Right lobe of liver (tissue), 6 donors: ENCODE measurements around the gene PFAS. TPM values are rescaled to one million over a fixed set of nuclear protein-coding genes. Genes with fewer than 3 reads are reported as not detected.

Source experiments
- ATAC-seq, 4 donors: fragments of 200-7000 bp; cut with Tn5 transposase; one replicate each; pipeline ENCODE4 v1.9.1; 2020; ENCODE audit warnings: mild to moderate bottlenecking in 4 of 4, moderate library complexity in 4 of 4
- DNase-seq, 3 donors: peaks; one replicate each; pipeline ENCODE4 v3.0.0-alpha.2; 2020
- H3K27ac ChIP-seq, 3 donors: fragments of 200-600 bp; one replicate each; pipeline ENCODE4 v1.8.0; 2022
- H3K27me3 ChIP-seq, 2 donors: fragments of 200-600 bp; one replicate each; pipeline ENCODE4 v1.8.0; 2022
- H3K36me3 ChIP-seq, 4 donors: fragments of 200-600 bp; sonication (generic) in 1 of 4; one replicate each; pipeline versions ENCODE4 v1.5.1 to v1.8.0; 2017 to 2022; ENCODE audit warnings: control low read depth in 1 of 4
- H3K4me1 ChIP-seq, 4 donors: fragments of 200-600 bp; sonication (generic) in 1 of 4; one replicate each; pipeline versions ENCODE4 v1.5.1 to v1.8.0; 2017 to 2022; ENCODE audit warnings: control low read depth in 1 of 4
- H3K4me3 ChIP-seq, 3 donors: fragments of 200-600 bp; one replicate each; pipeline ENCODE4 v1.8.0; 2022
- H3K9me3 ChIP-seq, 4 donors: fragments of 200-600 bp; sonication (generic) in 1 of 4; one replicate each; pipeline versions ENCODE4 v1.5.1 to v1.8.0; 2017 to 2022; ENCODE audit warnings: control low read depth in 1 of 4
- POLR2A ChIP-seq: fragments of 450-650 bp; IDR thresholded peaks from one replicate; pipeline ENCODE4 v1.6.1; 2017; ENCODE audit warnings: antibody characterized with exemption, mild to moderate bottlenecking
- WGBS: methylation state at CpG from one replicate; pipeline ENCODE4 v1.1.6; 2018; ENCODE audit warnings: low coverage, low lambda C conversion rate; ENCODE audit not compliant: insufficient coverage; ENCODE audit errors: missing lambda C conversion rate; 5-methylcytosine and 5-hydroxymethylcytosine counted together
- intact Hi-C, 2 donors: fragments of 100-400 bp; cut with DNase I; formaldehyde crosslinking; loops; one replicate each; pipeline versions ENCODE4 v1.11.2 to v1.14.1; 2022
- total RNA-seq, 6 experiments: library from RNA; depleted of rRNA in 2 of 6; stranded (reverse); fragments of >200 nt in 2 of 6; fragmentation: NEBNext Ultra II Directional in 3 of 6; extraction: Animal tissue kit (Norgen Biotek cat#: 25700) in 3 of 6; gene quantifications; one replicate each; pipeline versions ENCODE4 v1.1.0 to v1.2.4, GENCODE V29; 2016 to 2023
- TF ChIP-seq, protein P1 (sequence below), 4 donors: fragments of 200-600 bp in 3 of 4; fragments of 450-650 bp in 1 of 4; IDR thresholded peaks; one replicate each; pipeline versions ENCODE4 v1.5.1 to v1.8.0; 2016 to 2022; ENCODE audit warnings: antibody characterized with exemption in 4 of 4, mild to moderate bottlenecking in 2 of 4
- donor health status: DM: no; HTN: yes; CAD: no.
- donor health status: DM: no; HTN: no; CAD: no.
- donor health status: DM: no; HTN: no; CAD: no.
- donor health status: DM: no; HTN: yes; CAD: no.
- donor health status: DM: no; HTN: yes; CAD: no.

The PFAS gene
- total RNA-seq, 6 experiments from 2014 or later = 10.0 to 21.0 (median 15.6) TPM

DNA sequence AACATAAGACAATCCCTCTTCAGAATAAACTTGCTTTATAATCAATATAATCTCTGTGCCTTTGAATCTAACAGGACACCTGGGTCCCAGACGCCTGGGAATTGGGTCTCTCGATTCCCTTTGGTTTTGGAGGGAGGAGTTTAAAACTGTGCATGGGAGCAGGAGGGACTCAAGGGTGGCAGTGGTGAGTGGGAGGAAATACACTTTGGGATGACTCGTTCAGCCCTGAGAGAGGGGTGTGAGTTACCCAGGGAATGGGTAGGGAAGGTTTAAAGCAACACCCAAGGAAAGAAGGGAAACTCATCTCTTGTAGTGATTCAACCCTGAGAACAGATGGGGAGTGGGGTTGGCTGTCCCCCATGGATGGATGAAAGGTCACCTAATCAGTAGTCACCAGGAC, 41.0 kb downstream of the PFAS start:
- no peaks in the 10 kb centered on the region for H3K9me3 ChIP-seq
- no peak overlapping the region for H3K4me3 ChIP-seq
- WGBS = 100% methylated on average over 3 of the region's 3 CpGs
- H3K36me3 ChIP-seq = no peaks in the 10 kb centered on the region
- DNase-seq (no peak), ATAC-seq (no peak)
- no peaks in the 10 kb centered on the region for H3K27me3 ChIP-seq
- no peak overlapping the region for H3K27ac ChIP-seq
- intact Hi-C loops = no loop called here
- peaks cover 0 to 48% (median 8%) of the 10 kb centered on the region in 4 donors for H3K4me1 ChIP-seq
- TF ChIP-seq, protein P1, sequence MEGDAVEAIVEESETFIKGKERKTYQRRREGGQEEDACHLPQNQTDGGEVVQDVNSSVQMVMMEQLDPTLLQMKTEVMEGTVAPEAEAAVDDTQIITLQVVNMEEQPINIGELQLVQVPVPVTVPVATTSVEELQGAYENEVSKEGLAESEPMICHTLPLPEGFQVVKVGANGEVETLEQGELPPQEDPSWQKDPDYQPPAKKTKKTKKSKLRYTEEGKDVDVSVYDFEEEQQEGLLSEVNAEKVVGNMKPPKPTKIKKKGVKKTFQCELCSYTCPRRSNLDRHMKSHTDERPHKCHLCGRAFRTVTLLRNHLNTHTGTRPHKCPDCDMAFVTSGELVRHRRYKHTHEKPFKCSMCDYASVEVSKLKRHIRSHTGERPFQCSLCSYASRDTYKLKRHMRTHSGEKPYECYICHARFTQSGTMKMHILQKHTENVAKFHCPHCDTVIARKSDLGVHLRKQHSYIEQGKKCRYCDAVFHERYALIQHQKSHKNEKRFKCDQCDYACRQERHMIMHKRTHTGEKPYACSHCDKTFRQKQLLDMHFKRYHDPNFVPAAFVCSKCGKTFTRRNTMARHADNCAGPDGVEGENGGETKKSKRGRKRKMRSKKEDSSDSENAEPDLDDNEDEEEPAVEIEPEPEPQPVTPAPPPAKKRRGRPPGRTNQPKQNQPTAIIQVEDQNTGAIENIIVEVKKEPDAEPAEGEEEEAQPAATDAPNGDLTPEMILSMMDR (IDR thresholded peaks at IDR 0.05) = no peak
- no peak for TF ChIP-seq POLR2A

DNA sequence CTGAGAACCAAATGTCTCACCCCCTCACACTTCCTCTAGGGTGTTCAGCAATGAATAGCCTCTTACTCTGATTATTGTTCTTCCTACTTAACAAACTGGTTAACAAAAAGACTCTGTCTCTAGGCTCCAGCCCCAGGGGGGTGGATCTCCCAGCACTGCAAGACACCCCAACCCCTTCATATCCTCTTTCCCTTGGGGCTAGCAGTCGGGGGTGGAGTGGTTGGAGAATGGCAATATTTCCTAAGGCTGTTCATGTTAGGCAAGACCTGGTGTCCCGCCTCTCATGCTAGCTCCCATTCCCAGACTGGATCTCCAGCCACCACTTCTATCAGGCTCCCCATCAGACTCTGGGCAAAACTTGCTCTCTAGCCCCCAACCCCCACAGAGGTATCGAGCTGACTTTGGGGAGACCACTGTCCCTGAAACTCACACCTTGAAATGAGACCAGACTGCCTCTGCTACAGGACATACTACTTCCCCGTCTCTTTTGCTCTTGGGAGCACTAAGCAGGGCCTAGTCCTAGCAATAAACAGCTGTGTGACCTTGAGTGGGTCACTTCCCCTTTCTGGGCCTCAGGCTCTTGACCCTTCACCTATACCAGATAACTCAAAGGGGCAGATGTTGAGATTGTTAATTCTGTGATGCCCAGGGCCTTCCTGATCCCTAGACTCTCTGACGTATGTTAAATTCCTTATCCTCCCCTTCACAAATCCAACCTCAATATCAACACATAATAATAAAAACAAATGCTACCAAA, 43.7 kb downstream of the PFAS start:
- peaks cover 0 to 2% (median 0%) of the 10 kb centered on the region in 4 donors for H3K9me3 ChIP-seq
- H3K27ac ChIP-seq = no peak overlapping the region
- no peak for ATAC-seq
- intact Hi-C loops = no loop called here
- WGBS = 61% methylated on average over 3 of the region's 5 CpGs
- DNase-seq = no peak
- TF ChIP-seq, protein P1 (IDR thresholded peaks at IDR 0.05) = no peak
- TF ChIP-seq POLR2A = no peak
- no peaks in the 10 kb centered on the region for H3K36me3 ChIP-seq
- H3K4me1 ChIP-seq = peaks cover 0 to 21% (median 2%) of the 10 kb centered on the region in 4 donors
- no peaks in the 10 kb centered on the region for H3K27me3 ChIP-seq
- no peak overlapping the region for H3K4me3 ChIP-seq

GRCh38 chr17:8294361-8294760, 45.3 kb downstream of the PFAS start:
- DNase-seq = no peak
- no peaks in the 10 kb centered on the region for H3K27me3 ChIP-seq
- H3K27ac ChIP-seq = no peak overlapping the region
- no peak for ATAC-seq
- WGBS = 94% methylated on average over 2 of the region's 9 CpGs
- H3K4me3 ChIP-seq = no peak overlapping the region
- intact Hi-C loops = no loop called here
- H3K4me1 ChIP-seq = peaks cover 0 to 11% (median 0%) of the 10 kb centered on the region in 4 donors
- TF ChIP-seq, protein P1 (IDR thresholded peaks at IDR 0.05) = no peak
- no peak for TF ChIP-seq POLR2A
- H3K36me3 ChIP-seq = no peaks in the 10 kb centered on the region
- H3K9me3 ChIP-seq = peaks cover 0 to 2% (median 0%) of the 10 kb centered on the region in 4 donors

GRCh38 chr17:8294814-8295316, 45.8 kb downstream of the PFAS start:
- Histone ChIP-seq H3K27ac (peak overlapping the region in 2 of 3 donors; percentile 63 to 85), H3K36me3 (no peaks in the 10 kb centered on the region), H3K27me3 (no peaks in the 10 kb centered on the region), H3K9me3 (peaks cover 0 to 2% (median 0%) of the 10 kb centered on the region in 4 donors), H3K4me1 (peaks cover 0 to 8% (median 0%) of the 10 kb centered on the region in 4 donors), H3K4me3 (peak overlapping the region; percentile 48 to 76 (median 70))
- no peak for DNase-seq
- TF ChIP-seq, protein P1 (IDR thresholded peaks at IDR 0.05) = no peak
- TF ChIP-seq POLR2A = no peak
- intact Hi-C loops = no loop called here
- peak in 2 of 4 donors; percentile 1 to 19 for ATAC-seq
- WGBS = 5% methylated on average over 15 of the region's 15 CpGs
